GM12878 (cell line): ENCODE data around the gene TMED5.

Source experiments
- CTCF ChIP-seq, 3 experiments: IDR thresholded peaks in 2 of 3; conservative IDR thresholded peaks in 1 of 3; 2 replicates each; pipeline ENCODE4 v1.5.1; 2011; ENCODE audit warnings: low read depth in 3 of 3, low read length in 3 of 3, mild to moderate bottlenecking in 3 of 3, control low read depth in 2 of 3, moderate library complexity in 2 of 3, inconsistent platforms in 1 of 3, mixed read lengths in 1 of 3; ENCODE audit not compliant: control insufficient read depth in 2 of 3, insufficient read depth in 1 of 3; ENCODE audit errors: extremely low read depth in 1 of 3
- ELK1 ChIP-seq: IDR thresholded peaks from 2 replicates; pipeline ENCODE4 v1.6.1; 2012; ENCODE audit warnings: low read depth, low read length, improper control_type of control experiment
- NRF1 ChIP-seq: conservative IDR thresholded peaks from 2 replicates; pipeline ENCODE4 v1.6.1; 2011; ENCODE audit warnings: mild to moderate bottlenecking, low read depth, low read length, improper control_type of control experiment
- PAX8 ChIP-seq: fragments of 450-650 bp; IDR thresholded peaks from 2 replicates; pipeline ENCODE4 v1.6.1; 2017; ENCODE audit warnings: mild to moderate bottlenecking, moderate library complexity
- SMC3 ChIP-seq: IDR thresholded peaks from 2 replicates; pipeline ENCODE4 v1.6.1; 2011; ENCODE audit warnings: low read length, improper control_type of control experiment, borderline replicate concordance
- SPI1 ChIP-seq: IDR thresholded peaks from 2 replicates; pipeline ENCODE4 v1.6.1; 2011; ENCODE audit warnings: low read depth, mild to moderate bottlenecking, low read length, moderate library complexity, borderline replicate concordance; ENCODE audit not compliant: insufficient read depth

GRCh38 chr1:93177991-93178390 lies 2.2 kb downstream of the TMED5 start:
- TF ChIP-seq CTCF (IDR thresholded peaks at IDR 0.05 in 2 of 3, conservative IDR thresholded peaks at IDR 0.05 in 1 of 3; ENCODE audit: control insufficient read depth in 2 of 3, extremely low read depth in 1 of 3, insufficient read depth in 1 of 3, low read depth in 3 of 3, low read length in 3 of 3) (no peak), ELK1 (no peak), SMC3 (no peak), NRF1 (no peak), PAX8 (no peak), SPI1 (no peak)
